ENCODE data around the gene ASCL4.
"Not testable (repeated sequence)": the region's sequence is repeated elsewhere in the genome, so short reads cannot be mapped to it uniquely, and the experiment has no call there.

The ASCL4 gene

GRCh38 chr12:107774349-107775029 is at the start of gene ASCL4:
ASCL4 (plus strand) TSS chr12:107774704; CDS start chr12:107775219, 515 bp downstream.
- DNase-seq: no peak

DNA sequence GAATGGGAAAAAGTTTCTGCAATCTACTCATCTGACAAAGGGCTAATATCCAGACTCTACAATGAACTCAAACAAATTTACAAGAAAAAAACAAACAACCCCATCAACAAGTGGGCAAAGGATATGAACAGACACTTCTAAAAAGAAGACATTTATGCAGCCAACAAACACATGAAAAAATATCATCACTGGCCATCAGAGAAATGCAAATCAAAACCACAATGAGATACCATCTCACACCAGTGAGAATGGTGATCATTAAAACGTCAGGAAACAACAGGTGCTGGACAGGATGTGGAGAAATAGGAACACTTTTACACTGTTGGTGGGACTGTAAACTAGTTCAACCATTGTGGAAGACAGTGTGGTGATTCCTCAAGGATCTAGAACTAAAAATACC is 47.2 kb upstream of the ASCL4 start:
- not testable (repeated sequence) for DNase-seq

- DNase-seq: not testable (repeated sequence)
Observed at GRCh38 chr12:107727742-107728141, 46.8 kb upstream of the ASCL4 start.

DNA sequence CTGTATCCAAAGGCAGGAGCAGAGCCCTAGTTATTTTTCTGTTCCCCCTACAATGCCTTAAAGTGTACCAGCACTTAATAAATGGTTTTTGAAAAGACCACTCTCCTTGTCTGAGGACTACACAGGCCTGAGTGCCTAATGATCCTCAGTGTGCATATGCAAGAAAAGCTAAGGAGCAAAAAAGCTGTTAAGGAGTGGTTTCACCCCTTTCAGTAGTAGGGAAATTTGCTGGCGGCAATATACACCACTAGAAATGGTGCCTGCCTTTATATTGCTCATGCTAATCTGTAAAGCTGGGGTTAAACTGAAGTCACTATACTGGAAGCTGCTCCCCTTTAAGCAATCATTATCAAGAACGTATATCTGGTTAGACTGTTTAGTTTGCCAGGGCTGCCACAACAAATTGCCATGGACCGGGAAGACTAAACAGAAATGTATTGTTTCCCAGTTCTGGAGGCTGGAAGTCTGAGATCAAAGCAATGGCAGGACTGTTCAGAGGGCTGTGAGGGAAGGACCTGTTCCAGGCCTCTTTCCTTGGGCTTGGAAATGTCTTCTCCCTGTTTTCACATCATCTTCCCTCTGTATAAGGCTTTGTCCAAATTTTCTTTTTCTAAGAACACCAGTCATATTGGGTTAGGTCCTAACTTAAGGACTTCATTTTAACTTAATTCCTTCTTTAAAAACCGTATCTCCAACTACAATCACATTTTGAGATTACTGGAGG is 43.7 kb upstream of the ASCL4 start:
- no peak for DNase-seq

- no peak for DNase-seq
Observed at GRCh38 chr12:107731366-107731765, 43.1 kb upstream of the ASCL4 start.

- DNase-seq: no peak
Observed at GRCh38 chr12:107732365-107732764, 42.1 kb upstream of the ASCL4 start.

DNA sequence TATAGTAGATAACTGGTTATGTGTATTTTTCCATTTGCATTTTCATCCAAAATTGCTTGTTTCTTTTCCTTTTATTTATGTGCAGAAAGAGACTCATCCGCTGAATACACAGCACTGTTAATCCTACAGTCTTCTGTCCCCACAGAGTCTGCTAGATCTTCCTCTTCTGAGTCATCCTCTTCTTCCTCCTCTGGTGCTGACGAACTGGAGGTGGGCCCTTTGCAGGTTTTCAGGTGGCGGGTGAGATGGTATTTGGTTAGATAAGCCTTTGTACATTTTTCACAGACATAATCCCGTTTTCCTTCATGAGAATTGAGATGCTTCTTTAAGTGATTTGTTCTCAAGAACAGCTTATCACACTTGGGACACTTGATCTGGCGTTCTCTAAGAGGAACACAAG is 40.4 kb upstream of the ASCL4 start:
- DNase-seq: no peak

GRCh38 chr12:107735763-107736162 is 38.7 kb upstream of the ASCL4 start:
- no peak for DNase-seq

GRCh38 chr12:107736914-107737313 is 37.6 kb upstream of the ASCL4 start:
- DNase-seq: peak; percentile 56 to 68

DNA sequence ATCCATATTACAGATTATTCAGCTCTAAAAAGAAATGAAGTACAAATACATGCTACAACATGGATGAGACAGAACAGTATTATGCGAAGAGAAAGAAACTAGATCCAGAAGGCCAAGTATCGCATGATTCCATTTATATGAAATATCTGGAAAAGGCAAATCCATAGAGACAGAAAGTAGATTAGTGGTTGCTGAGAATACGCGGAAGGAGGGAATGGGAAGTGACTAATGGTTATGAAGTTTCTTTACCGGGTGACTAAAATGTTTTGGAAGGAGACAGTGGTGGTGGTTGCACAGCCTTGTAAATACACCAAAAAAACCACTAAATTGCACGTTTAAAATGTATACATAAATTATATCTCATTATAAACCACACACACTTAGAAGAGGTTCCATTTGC is 26.0 kb upstream of the ASCL4 start:
- DNase-seq: no peak

GRCh38 chr12:107749083-107749482 is 25.4 kb upstream of the ASCL4 start:
- DNase-seq: no peak

DNA sequence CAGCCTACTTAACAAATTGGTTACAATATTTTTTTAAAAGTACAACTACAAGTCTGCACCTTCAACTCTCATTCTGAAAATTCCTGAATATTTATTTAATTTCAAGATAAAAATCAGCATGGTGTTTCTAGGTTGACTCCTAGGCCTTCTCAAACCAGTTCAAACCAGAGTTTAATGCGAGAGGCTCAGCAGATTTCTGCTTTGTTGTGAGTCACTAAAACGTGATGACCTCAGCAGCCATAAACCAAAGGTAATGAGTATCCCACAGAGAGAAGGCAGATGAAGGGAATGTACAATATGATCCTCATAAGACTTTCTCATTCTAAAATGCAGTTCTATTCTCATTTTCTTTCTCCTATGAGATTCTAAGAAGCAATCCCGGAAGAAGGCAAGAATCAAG is 15.1 kb upstream of the ASCL4 start:
- DNase-seq: peak; percentile 8 to 17

- peak; percentile 15 for DNase-seq
Observed at GRCh38 chr12:107760207-107760808, 14.2 kb upstream of the ASCL4 start.

GRCh38 chr12:107760809-107761501 is 13.5 kb upstream of the ASCL4 start, which contains the start of gene PRDM4:
PRDM4 (minus strand) TSS chr12:107761137; CDS start chr12:107760515, 622 bp downstream.
- peak; percentile 77 to 82 for DNase-seq

- peak in 1 of 2 experiments; percentile 18 for DNase-seq
Observed at GRCh38 chr12:107761502-107761904, 13.0 kb upstream of the ASCL4 start.

DNA sequence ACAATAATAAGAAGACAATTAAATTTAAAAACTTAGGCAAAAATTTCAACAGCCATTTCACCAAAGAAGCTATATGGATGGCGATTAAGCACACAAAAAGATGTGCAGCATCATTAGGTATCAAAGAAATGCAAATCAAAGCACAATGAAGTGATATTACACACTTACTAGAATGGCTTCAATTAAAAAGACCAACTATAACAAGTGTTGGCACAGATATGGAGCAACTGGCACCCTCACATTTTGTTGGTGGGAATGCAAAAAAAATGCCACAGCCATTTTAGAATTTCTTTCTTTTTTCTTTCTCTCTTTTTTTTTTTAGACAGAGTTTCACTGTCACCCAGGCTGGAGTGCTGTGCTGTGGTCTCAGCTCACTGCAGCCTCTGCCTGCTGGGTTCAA is 11.6 kb upstream of the ASCL4 start:
- DNase-seq: no peak

GRCh38 chr12:107764626-107765025 is 9.9 kb upstream of the ASCL4 start:
- DNase-seq: no peak

DNA sequence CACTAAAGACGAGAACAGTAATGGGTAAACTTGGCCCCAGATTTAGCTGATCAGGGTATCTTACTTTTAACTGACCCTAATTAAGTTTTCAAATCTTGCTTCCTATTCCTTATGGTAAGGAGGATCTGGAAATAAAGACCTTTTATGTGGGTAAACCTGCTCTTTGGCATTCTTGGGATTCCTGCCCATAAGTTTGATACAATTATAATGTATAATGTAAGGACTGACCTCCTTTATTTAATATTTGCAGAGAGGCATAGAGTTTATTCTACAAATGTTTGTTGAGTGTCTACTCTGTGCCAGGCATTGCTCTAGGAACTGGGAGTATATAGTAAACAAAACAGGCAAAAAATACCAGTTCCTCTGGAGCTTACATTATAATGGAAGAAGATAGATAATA is 9.2 kb upstream of the ASCL4 start:
- DNase-seq: no peak

GRCh38 chr12:107767466-107767865 is 7.0 kb upstream of the ASCL4 start:
- DNase-seq: no peak

GRCh38 chr12:107775093-107775721 is 703 bp downstream of the ASCL4 start:
- no peak for DNase-seq

- no peak for DNase-seq
Observed at GRCh38 chr12:107776171-107776570, 1.7 kb downstream of the ASCL4 start.

DNA sequence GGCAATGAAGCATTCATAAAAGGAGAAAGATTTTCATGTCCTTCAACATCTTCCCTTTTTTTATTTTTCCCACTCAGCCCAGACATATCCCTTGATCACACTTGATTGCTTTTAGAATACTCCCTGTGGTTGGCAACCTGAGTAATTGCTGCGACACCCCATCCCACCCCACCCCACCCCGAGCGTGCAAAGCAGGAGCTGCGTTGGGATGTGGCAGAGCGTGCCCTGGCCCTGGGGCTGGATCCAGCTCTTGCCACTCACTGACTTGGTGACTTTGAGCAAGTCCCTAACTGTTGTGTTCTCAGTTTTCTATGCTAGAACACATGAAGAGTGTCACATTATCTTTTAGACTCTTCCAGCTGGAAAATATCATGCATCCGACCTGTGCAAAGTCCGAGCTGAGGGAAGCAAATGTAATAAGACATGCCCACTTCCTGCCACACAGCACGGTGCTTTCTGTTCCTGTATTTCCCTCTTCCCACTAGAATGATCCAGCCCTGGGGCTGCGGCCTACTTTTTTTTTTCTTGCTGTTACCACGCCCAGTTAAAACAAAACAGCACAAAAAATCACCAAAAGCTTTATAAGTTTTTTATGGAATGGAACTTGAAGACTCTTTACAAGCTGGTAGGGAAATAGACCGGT is 4.0 kb downstream of the ASCL4 start:
- peak in 1 of 2 experiments; percentile 1 for DNase-seq

Data from Kasumi-1 (cell line).